ENCODE data around the gene MEGF11.

Gene MEGF11

GRCh38 chr15:66215811-66216210, 37.7 kb downstream of the MEGF11 start:
- DNase-seq (ENCODE audit: low spot score): no peak

DNA sequence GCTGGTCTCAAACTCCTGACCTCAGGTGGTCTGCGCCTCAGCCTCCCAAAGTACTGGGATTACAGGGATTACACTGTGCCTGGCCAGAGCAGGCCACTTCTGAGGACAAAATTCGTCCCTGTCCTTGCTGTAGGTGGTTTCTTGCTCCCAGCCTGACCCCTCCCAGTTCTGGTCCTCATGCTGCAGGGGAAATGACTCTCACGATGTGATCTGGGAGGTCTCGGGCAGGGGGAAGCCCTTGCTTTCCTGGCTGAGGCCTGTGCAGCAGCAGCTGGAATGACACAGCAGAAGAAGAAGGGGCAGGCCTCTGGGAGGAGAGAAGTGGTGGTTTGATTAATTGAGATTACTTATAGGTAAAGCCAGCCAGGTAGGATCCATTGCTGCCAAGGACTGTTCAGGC, 39.3 kb downstream of the MEGF11 start:
- DNase-seq (ENCODE audit: low spot score): no peak

- no peak for DNase-seq (ENCODE audit: low spot score)
These were observed 41.0 kb downstream of the MEGF11 start for GRCh38 chr15:66212563-66212921.

DNA sequence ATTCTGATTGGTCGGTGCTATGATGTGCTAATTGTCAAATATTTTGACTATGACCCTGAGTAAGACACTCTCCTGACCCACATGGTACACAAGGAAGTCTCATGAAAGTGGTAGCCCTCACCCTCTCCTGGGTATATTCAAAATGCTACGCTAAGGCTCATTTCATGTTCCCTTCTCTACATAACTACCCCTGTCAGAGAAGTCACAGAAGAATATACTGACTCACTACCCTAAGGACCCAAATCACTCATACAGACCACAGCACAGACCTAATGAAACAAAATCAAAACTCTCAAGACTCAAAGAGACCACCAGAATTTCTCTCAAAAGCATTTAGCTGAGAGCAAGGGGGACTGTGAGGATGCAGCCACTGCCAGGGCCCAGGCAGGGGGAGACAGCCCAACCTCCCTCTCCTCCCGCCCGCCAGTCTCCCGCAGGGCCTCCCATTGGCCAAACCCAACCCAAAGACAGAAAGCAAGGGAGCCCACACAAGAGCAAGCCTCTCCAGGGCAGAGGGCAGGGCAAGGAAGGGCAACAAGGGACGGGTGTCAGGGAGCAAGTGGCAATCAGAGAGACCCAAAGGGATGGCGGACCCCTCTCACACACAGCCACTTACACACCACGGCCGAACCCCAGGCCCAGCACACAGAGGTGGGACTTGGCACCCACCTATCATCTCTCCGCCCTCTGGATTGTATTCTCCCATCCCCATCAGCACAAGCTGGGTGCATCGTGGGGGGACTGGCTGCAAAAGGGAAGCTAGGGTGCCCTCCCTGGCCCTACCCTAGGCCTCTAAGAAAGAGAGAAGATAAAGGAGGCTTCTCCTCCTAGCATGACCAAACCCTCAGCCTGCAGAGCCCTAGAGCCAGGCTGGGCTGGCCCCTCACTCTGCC, 41.6 kb downstream of the MEGF11 start:
- DNase-seq (ENCODE audit: low spot score): no peak

GRCh38 chr15:66210684-66211083, 42.9 kb downstream of the MEGF11 start:
- DNase-seq (ENCODE audit: low spot score): no peak

DNA sequence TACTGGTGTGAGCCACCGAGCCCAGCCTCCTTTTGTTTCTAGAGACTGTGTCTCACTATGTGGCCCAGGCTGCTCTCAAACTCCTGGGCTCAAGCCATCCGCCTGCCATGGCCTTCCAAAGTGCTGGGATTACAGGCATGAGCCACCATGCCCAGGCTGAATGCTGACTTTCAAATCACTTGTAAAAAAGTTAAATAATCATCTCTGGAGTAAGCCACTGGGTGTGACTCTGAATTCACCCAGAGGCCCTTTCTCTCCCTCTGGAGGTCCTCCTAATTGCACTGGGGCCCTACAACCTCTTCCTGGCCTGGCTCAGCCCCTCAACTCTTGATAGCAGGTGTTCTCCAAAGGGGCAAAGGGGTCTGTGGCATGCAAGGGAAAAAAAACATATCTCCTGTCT, 54.8 kb downstream of the MEGF11 start:
- no peak for DNase-seq (ENCODE audit: low spot score)

DNA sequence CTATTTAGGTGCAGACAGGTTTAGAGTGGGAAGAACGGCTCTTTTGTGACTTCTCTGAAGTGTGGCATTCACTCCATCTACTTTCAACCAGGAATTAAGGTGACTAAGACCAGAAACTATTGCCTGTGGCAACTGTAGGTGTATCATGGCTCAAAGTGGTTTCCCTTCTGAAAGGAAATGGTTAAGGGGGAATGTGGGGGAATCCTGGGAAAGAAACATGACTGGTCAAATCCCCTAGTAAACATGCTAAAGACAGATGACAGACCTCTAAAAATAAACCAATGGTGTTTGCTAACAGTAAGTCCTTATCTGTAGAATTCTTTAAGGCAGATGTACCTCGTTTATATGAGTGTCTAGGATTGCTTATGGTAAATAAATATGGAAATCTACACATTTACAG, 56.9 kb downstream of the MEGF11 start:
- DNase-seq (ENCODE audit: low spot score): no peak

DNA sequence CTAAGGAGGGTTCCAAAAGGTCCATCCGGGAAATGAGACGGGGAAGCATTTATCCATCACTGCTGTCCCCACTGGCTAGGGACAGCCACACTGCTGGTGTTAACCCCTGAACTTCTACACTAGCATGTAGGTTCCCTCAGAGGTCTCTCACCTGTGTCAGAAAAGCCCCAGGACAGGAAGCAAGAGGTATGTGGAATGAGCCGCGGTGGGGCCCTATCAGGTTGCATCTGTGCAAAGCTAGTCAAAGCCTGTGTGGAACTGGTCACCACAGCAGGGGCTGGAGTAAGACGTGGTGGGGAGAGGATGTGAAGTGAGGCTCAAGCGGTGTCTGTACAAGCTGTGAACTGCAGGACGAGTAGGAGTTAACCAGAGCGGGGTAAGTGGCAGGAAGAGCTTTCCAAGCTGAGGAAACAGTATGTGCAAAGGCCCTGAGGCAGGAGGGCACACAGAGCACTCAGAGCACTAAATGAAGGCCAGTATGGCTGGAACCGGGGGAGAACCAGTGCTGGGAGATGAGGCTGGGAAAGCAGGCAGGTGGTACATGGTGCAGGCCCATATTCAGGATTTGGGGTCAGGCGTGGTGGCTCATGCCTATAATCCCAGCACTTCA, 57.8 kb downstream of the MEGF11 start:
- DNase-seq (ENCODE audit: low spot score): no peak

- no peak for DNase-seq (ENCODE audit: low spot score)
These were observed 60.5 kb downstream of the MEGF11 start for GRCh38 chr15:66193066-66193465.

GRCh38 chr15:66190746-66191145, 62.8 kb downstream of the MEGF11 start:
- DNase-seq (ENCODE audit: low spot score): no peak

DNA sequence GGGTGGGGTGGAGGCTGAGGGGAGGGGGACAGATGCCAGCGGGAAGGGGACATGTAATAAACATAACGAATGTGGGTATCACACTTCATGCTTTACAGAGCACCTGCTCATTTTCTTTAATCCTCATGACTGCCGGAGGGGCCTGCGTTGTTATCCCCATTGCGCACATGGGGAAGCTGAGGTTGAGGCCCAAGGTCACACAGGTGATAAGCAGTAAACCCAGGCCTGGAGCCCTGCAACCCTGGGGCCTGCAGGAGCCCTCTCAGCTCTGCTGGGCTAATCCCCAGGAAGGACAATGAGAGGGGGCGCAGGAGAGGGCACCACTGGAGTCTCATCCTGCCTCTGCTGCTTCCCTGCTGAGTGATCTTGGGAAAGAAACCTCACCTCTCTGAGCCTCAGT, 64.3 kb downstream of the MEGF11 start:
- DNase-seq (ENCODE audit: low spot score): no peak

DNA sequence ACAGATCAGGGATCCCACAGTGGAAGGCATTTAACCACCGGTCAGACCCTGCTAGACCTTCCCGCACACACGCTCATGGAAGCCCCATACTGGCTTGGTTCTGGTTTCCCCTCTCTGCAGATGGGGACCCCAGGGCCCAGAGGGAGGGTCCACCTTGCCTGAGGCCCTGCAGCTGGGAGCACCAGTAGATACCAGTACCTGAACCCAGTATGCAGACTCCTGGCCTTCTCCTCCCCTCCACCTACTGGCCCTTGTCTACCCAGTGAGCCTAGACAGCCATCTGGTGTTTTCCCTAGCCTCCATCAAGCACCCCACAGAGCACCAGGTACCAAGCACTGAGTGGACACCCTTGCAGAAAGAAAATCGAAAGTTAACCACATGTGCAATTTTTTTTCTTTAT, 65.1 kb downstream of the MEGF11 start:
- no peak for DNase-seq (ENCODE audit: low spot score)

GRCh38 chr15:66187271-66187670, 66.3 kb downstream of the MEGF11 start:
- DNase-seq (ENCODE audit: low spot score): no peak

- no peak for DNase-seq (ENCODE audit: low spot score)
These were observed 67.3 kb downstream of the MEGF11 start for GRCh38 chr15:66186049-66186825.

DNA sequence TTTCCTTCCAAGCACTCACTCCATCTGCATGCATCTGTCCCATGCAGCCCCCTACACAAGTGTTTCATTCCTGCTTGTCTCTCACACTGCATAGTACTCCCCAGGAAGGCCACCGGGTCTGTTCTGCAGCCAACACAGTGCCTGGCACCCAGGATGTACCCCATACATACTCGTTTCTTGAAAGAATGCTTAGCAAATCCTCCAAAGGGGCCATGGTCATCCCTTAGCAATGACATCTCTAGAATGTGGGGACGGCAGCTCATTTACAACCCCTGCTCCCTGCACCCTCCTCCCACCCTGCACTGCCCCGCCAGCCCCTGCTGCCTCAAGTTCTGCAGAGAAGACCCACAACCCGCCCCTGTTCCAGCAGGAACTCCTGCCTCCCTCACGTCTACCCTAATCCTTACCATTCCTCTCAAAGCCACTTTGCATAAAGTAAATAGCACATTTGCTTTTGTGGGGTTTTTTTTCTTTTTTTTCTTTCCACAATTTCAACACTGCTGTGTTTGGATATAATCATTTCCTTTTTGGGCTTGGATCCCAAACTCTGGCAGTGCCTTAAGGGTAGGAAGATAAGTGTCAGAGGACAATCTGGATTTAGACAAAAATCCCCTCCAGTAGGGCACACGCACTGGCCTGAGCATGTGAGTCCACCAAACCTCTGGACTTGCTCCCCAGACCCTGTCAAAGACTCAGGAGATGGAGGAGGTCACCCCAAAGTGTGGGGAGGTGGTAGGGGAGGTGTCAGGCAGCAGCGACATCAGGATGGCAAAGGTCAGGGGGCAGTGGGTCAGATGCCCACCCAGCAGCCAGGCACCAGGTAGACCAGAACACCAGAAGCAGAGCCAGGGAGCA, 68.4 kb downstream of the MEGF11 start:
- no peak for DNase-seq (ENCODE audit: low spot score)

DNA sequence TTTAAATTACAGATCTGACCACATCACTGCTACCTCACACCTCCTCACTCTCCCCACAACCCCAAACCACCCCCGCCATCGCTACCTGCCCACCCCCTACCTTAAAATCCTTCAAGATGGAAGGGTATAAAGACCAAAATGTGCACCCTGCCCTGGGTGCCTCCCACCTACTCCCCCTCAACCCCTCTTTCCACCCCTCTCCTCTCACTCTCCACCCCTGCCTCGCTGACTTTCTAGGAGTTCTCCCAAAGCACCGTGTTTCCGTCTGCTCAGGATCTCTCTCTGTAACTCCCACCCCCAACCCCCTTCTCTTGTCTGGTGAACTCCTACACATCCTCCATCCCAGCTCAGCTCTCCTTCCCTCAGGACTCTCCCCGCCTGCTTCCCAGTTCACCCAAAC, 69.1 kb downstream of the MEGF11 start:
- no peak for DNase-seq (ENCODE audit: low spot score)

DNA sequence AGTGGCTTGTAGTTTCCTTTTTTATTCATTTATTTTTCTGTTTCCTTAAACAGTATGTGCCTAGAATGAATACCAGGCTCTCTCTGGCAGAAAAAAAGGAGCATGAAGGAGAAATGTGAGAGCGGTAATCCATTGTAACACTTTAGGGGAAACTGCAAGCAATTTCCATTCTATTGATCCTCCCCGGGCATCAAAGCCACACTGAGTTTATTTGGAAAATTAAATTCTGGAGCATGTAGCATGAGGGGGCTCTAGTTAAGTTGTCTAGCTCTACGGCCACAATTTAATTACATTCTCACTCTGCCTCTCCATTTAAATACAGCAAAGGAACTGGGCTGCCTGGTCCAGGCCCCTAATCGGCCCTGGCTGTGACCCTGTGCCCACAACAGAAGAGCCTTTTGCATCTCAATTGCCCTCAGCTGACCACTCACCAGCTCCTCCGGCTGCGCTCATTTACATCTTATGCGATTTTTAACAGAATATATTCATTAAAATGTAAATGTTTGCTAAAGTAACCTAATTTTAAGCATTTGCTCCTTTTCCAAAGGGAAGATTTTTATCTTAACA, 72.9 kb downstream of the MEGF11 start:
- no peak for DNase-seq (ENCODE audit: low spot score)

- no peak for DNase-seq (ENCODE audit: low spot score)
These were observed 75.0 kb downstream of the MEGF11 start for GRCh38 chr15:66178531-66178910.

DNA sequence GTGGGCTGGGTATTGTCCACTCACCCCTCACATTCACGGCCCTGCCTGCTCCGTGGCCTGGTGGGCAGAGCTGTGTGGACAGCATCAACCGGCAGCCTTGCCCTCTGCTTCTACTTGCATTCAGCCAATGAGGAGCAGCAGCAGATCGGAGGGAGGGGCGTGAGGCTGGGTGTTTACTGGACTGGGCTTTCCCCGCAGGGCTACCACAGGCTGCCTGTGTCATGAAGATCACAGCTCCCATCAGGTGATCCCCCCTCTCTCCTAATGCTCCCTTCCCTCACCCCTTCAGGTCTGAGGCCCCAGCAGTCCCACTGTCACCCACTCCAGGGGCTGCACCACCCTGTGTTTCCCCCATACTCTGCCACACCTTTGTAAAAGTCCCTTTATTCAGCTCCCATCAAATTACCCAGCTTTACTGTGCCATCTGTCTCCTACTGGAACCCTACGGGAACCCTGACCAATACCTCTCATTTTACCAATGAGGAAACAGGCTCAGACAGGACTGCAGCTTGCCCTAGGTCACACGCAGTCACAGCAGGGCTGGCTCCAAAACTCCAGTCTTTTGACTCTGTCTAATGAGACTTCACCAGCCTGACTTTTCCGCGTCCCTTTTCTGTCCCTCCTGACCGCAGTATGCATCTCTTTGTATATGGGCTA, 81.1 kb downstream of the MEGF11 start:
- DNase-seq (ENCODE audit: low spot score): no peak

DNA sequence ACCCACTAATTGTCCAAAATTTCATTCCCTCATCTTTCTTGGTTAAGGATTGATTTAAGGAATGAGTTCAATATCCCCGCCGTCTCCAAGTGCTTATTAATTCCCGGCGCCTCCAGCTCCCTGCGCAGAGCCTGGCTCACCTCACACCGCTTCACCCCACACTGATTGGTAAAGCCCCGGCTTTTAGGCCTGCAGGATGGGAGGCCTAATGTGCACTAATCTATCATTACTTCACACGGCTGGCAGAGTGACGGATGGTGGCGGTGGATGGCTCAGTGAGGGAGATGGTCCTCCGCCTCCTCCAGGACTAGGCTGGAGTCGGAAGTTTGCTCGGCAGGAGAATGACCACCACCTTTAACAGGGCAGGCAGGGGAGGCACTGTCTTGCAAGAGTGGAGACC, 81.7 kb downstream of the MEGF11 start:
- no peak for DNase-seq (ENCODE audit: low spot score)

GRCh38 chr15:66170716-66171115, 82.8 kb downstream of the MEGF11 start:
- no peak for DNase-seq (ENCODE audit: low spot score)
